Muscle layer of duodenum (tissue), 2 donors: Measurements from ENCODE around the gene TSHZ2.

Experiments
- H3K27ac ChIP-seq: one replicate; pipeline ENCODE4 v1.7.0; 2013; ENCODE audit warnings: mild to moderate bottlenecking, low read length
- H3K27me3 ChIP-seq: one replicate; pipeline ENCODE4 v1.7.0; 2013; ENCODE audit warnings: low read depth, mild to moderate bottlenecking, control low read depth, low read length
- H3K36me3 ChIP-seq, 2 donors: one replicate each; pipeline ENCODE4 v1.7.0; 2013; ENCODE audit warnings: low read length in 2 of 2, control low read depth in 1 of 2, mild to moderate bottlenecking in 1 of 2; ENCODE audit not compliant: insufficient read depth in 2 of 2, control insufficient read depth in 1 of 2
- H3K4me1 ChIP-seq, 2 donors: one replicate each; pipeline ENCODE4 v1.7.0; 2013; ENCODE audit warnings: low read length in 2 of 2, mild to moderate bottlenecking in 2 of 2, control low read depth in 1 of 2, moderate library complexity in 1 of 2; ENCODE audit not compliant: insufficient read depth in 2 of 2, control insufficient read depth in 1 of 2
- H3K4me3 ChIP-seq, 2 donors: one replicate each; pipeline ENCODE4 v1.7.0; 2013; ENCODE audit warnings: low read length in 2 of 2, low read depth in 1 of 2, mild to moderate bottlenecking in 1 of 2
- H3K9me3 ChIP-seq, 2 donors: one replicate each; pipeline ENCODE4 v1.7.0; 2013; ENCODE audit warnings: low read length in 2 of 2, control low read depth in 1 of 2, mild to moderate bottlenecking in 1 of 2; ENCODE audit not compliant: control insufficient read depth in 1 of 2
- donor health status: healthy.

TSHZ2 gene

DNA sequence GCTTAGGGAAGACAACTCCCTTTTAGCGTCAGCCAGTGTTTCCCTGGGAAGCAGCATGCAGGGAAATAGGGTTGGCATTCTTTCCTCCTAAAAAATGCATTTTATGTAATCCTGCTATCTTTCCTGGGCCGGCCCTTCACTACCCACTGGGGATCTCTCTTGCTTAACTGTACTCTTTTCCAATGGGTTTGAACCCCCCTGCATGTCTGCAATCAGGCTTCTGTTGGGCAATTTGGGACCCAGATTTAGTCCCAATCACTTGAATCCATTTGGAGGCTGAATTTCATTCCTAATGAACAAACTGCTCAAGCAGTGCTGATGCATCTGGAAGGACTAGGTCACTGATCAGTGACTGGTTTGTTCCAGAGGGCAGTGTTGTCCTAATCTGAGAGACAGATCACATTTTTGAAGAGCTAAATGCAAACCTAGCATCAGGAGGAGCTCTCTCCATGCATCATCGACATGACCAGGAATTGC lies 152.0 kb downstream of the TSHZ2 start:
- no peak overlapping the region for H3K27ac ChIP-seq
- no peaks in the 10 kb centered on the region for H3K9me3 ChIP-seq
- H3K36me3 ChIP-seq: no peaks in the 10 kb centered on the region
- no peak overlapping the region for H3K4me3 ChIP-seq
- H3K4me1 ChIP-seq: no peaks in the 10 kb centered on the region
- H3K27me3 ChIP-seq: no peaks in the 10 kb centered on the region

DNA sequence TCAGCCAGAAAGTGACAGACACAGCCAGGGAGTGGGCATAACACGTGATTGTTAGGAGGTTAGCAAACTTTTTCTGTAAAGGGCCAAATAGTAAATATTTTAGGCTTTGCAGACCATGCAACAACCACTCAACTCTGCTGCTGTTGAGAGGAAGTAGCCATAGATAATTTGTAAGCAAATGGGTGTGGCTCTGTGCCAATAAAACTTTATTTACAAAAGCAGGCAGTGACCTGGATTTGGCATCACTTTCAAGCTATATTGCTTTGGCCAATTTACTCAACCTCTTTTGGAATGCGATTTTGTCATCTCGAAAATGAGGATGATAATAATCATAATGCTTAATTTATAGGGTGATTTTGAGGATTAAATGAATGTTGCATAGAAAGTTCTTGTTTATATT lies 152.6 kb downstream of the TSHZ2 start:
- Histone ChIP-seq H3K27ac (no peak overlapping the region), H3K4me3 (no peak overlapping the region), H3K4me1 (no peaks in the 10 kb centered on the region), H3K36me3 (no peaks in the 10 kb centered on the region), H3K27me3 (no peaks in the 10 kb centered on the region), H3K9me3 (no peaks in the 10 kb centered on the region)

DNA sequence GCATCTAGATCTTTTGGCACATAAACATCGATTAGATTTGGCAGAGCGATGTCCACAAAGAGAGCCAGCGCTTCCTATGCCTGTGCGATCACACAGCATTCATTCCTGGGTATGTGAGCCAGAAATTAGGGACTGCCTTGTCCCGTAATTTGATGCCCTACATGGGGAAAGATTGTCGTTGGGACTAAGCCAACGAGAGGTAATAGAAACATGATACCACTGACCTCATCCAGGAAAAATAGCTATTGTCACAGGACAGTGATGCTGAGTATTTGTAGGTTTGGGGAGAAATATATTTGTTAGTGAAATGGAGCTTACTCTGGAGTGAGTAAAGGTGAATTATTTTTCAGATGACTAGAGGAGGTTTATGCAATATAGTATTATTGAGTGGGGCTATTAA lies 154.0 kb downstream of the TSHZ2 start:
- no peak overlapping the region for H3K27ac ChIP-seq
- no peak overlapping the region for H3K4me3 ChIP-seq
- no peaks in the 10 kb centered on the region for H3K9me3 ChIP-seq
- H3K4me1 ChIP-seq: no peaks in the 10 kb centered on the region
- H3K36me3 ChIP-seq: no peaks in the 10 kb centered on the region
- H3K27me3 ChIP-seq: no peaks in the 10 kb centered on the region

DNA sequence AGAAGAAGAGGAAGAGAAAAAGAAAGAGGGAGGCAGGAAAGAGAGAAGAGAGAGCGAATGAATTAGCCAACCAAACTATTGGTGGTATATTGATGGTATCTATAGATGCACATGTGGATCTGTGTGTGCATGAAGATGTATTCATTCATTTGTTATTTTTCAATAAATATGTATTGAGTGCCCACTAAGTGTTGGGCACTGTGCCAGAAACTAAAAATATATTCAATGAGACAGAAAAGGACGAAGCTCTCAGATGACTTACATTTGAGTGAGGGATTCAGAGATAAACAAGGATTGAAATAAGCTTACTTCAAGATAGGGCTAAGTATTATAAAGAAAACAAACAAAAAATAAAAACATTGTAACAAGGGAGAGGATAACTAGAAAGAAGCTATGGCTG lies 154.9 kb downstream of the TSHZ2 start:
- no peaks in the 10 kb centered on the region for H3K4me1 ChIP-seq

DNA sequence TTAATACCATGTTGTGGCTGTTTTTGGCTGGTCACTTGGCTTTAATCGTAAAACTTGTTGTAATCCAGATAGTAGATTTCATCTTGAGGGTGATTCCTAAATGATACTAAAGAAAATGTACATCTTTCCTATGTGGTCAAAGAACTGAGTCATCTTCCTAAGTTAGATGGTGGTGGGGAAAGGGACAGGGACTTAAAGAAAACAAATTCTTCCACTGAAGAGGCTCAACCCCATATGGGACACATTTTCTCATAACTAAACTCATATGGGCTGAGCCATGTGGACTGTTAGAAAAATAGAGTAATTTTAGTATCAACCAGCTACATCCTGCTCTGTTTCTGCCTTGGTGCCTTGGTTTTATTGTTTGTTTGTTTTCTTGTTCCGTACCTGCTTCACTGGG lies 155.8 kb downstream of the TSHZ2 start:
- H3K27me3 ChIP-seq: no peaks in the 10 kb centered on the region
- H3K9me3 ChIP-seq: no peaks in the 10 kb centered on the region
- no peaks in the 10 kb centered on the region for H3K4me1 ChIP-seq
- H3K4me3 ChIP-seq: no peak overlapping the region
- no peaks in the 10 kb centered on the region for H3K36me3 ChIP-seq
- no peak overlapping the region for H3K27ac ChIP-seq

More for the DNA sequence above, 154.9 kb downstream of the TSHZ2 start:
- Histone ChIP-seq H3K27ac (no peak overlapping the region), H3K4me3 (no peak overlapping the region), H3K9me3 (no peaks in the 10 kb centered on the region), H3K36me3 (no peaks in the 10 kb centered on the region), H3K27me3 (no peaks in the 10 kb centered on the region)

DNA sequence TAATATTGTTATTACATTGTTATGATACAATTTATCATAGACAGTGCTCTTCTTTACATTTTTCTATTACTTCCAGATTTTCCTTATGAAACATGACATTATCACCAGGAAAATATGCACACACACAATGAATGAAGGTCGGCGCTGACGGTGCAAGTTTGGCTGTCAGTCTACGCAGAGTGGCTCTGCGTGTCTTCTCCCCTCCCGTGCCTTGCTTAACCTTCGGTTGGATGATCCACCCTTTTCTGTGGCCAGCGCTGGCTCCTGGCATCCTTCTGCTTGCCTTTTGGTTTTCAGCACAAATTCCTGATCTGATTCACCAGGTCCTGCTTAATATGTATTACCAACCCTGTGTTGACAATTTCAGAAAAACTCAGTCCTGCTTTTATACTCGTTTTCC lies 157.4 kb downstream of the TSHZ2 start:
- no peaks in the 10 kb centered on the region for H3K9me3 ChIP-seq
- H3K4me1 ChIP-seq: no peaks in the 10 kb centered on the region
- H3K36me3 ChIP-seq: no peaks in the 10 kb centered on the region
- H3K27ac ChIP-seq: no peak overlapping the region
- no peak overlapping the region for H3K4me3 ChIP-seq
- H3K27me3 ChIP-seq: no peaks in the 10 kb centered on the region

DNA sequence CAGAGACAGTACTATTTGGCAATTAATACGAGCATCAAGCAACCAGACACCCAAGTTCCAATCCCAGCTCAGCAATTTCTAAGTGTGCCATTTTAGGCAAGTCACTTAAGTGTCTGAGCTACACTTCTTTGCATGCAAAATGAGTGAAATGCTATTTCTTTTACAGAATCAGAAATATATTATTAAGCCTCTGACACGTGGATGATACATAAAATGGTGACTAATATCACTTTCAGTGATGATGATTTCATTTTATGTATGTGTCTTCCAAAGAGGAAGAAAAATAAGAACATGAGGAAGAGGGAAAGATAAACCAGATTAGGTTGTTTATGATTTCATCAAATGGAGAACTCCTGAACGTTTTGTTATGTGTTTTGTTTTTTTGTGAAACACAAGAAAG lies 158.6 kb downstream of the TSHZ2 start:
- Histone ChIP-seq H3K36me3 (no peaks in the 10 kb centered on the region), H3K4me1 (no peaks in the 10 kb centered on the region), H3K9me3 (no peaks in the 10 kb centered on the region), H3K27me3 (no peaks in the 10 kb centered on the region), H3K27ac (no peak overlapping the region), H3K4me3 (no peak overlapping the region)

DNA sequence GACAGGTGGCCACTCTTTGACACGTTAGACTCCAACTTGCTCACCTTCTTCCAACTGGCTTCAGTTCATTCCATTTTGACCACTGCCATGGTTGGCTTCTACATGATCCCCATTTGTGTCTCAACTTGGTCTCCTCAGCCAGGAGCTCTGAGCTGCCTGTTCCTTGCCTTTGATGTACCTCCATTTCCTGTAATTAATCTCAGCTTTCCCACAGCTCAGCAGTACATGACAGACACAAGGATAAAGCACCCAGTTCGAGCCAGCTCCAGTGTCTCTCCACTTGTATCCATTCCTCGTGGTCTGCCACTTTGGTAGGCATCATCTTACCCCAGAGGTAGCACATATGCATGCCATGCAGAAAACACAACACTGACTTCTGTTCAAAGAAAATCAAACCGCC lies 161.0 kb downstream of the TSHZ2 start:
- no peak overlapping the region for H3K27ac ChIP-seq
- no peaks in the 10 kb centered on the region for H3K9me3 ChIP-seq
- no peaks in the 10 kb centered on the region for H3K4me1 ChIP-seq

DNA sequence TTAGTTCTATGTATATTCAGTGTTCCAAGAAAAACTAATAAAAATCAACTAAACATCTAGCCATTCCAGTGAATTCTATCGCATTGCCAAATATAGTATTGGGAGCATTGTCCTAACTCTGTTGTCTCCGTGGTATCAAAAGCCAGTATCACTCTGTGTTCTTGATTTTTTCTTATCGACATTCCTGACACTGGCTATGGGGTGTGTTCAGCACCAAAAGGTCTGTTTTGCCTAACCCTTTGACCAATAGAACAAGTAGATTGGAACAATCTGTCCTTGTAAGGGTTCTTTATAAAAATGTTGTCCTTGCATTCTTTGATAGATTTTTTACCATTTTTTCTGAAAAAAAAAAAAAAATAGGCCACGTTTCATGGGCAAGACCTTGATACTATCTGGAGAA lies 161.5 kb downstream of the TSHZ2 start:
- Histone ChIP-seq H3K27ac (no peak overlapping the region), H3K4me3 (no peak overlapping the region), H3K4me1 (no peaks in the 10 kb centered on the region), H3K9me3 (no peaks in the 10 kb centered on the region), H3K36me3 (no peaks in the 10 kb centered on the region), H3K27me3 (no peaks in the 10 kb centered on the region)

More for the DNA sequence above, 161.0 kb downstream of the TSHZ2 start:
- Histone ChIP-seq H3K4me3 (no peak overlapping the region), H3K36me3 (no peaks in the 10 kb centered on the region), H3K27me3 (no peaks in the 10 kb centered on the region)

DNA sequence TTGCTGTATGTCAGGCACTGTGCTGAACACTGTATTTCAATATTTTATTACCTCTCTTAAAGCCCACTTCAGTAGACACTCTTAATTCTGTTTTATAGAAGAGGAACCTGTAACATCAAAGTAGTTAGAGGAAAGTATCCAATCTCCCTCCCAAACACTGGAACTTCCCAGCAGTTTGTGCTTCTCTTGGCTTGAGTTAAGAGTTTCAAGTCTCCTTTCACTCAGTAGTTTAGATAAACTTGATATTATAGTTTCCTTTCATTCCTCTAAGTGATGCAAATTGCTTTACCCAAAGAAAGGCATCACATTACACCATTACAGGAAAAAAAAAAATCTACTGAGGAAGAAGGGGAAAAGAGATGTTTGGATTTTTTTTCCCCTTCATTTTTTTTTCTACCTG lies 164.3 kb downstream of the TSHZ2 start:
- Histone ChIP-seq H3K4me1 (no peaks in the 10 kb centered on the region), H3K36me3 (no peaks in the 10 kb centered on the region), H3K4me3 (no peak overlapping the region), H3K9me3 (no peaks in the 10 kb centered on the region), H3K27me3 (no peaks in the 10 kb centered on the region), H3K27ac (no peak overlapping the region)

DNA sequence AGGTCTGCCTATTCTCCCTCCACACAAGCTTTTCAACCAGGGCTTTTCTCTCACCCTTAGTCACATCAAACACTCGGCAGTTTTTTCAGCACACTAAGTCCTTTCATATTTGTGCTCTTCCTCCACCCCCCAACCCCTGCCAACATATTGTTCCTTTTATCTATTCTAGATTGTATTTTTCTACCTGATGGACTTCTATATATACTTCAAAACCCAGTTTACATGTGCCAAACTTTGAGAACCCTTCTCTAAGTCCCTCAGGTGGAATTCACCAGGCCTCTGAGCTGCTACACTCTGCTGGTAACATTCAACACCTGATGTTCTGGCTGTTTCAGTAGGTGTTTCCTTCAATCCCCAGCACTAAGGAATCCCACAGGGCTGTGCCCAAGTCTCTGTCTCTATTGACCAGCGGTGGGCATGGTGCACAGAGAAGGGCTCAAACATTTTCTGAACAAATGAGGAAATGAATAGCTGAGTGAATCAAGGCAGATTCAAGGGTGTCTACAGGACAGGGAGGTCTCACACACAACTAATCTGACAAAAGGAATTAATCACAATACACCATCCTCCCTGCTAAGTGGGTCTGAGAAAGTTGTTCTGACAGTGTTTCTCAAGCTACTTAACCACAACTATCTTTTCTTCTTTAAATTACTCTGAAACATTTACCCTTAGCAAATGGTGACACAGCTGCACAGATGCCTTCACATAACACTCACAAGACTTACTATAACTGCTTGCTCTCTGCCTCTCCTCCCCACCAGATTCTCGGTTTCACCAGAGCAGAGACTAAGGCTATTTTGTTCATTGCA lies 166.5 kb downstream of the TSHZ2 start:
- Histone ChIP-seq H3K4me3 (no peak overlapping the region), H3K27me3 (no peaks in the 10 kb centered on the region), H3K4me1 (no peaks in the 10 kb centered on the region), H3K27ac (no peak overlapping the region), H3K36me3 (no peaks in the 10 kb centered on the region), H3K9me3 (no peaks in the 10 kb centered on the region)
